ENCODE data around the gene G0S2.
"Not testable (repeated sequence)": the region's sequence is repeated elsewhere in the genome, so short reads cannot be mapped to it uniquely, and the experiment has no call there.

Gene G0S2

DNA sequence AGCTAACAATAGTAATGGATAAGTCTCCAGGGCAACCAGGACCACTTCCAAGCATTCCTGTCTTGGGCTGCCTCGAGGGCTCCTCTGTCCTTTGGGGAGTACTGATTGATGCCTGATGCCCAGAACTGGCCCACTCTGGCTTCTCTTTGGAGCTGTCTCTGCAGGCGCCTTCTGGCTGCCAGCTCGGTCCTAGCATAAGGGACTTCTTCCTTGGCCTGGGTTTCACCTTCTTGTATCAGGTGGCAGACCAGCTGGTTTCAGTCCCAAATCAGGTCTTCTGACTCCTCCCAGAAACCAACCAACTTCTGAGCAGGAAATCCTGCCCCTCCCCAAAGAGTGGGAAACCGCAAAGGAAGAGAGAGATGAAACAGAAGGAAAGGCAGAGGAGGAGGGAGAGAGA, 10.6 kb downstream of the G0S2 start:
- no peak for DNase-seq

DNA sequence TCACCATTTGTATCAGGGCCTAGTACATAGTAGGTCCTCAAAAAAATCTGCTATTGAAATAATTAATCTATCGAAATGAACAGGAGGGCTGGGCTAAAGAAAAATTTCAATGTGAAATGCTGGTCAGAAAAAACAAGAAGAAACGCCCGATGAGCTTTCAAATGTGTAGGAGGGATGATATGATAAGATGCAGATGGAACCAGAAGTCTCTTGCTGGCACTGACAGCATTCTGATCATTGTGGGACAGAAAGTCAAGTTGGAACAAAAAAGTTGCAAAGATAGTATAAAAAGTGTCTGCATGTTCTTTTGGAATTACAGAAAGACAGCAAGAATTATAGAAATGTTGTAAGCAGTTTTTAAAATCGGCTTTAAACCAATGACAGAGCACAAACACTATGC, 11.1 kb downstream of the G0S2 start:
- DNase-seq: no peak

DNA sequence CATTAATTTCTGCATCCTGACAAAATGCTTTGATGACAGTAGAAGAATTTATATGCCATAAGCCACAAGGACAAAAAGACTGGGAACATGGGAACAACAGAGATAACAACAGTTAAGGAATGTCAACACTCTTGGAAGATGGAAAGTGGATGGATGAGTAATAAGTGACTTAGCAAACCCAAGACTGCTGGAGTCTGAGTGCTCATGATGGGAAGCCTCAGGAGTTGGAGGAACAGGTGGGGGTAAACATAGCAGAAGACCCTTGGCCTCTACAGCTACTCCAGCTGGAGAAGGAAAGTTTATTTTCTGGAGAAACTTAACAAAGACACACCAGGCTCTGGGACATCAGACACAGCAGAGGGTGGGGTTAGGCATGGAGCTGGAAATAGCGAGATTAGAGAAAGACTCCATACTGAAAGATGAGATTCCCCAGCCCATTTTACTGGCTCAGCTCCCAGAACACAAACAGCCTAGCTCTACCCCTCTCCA, 13.6 kb downstream of the G0S2 start:
- no peak for DNase-seq

GRCh38 chr1:209689477-209689876, 14.3 kb downstream of the G0S2 start:
- DNase-seq: no peak

DNA sequence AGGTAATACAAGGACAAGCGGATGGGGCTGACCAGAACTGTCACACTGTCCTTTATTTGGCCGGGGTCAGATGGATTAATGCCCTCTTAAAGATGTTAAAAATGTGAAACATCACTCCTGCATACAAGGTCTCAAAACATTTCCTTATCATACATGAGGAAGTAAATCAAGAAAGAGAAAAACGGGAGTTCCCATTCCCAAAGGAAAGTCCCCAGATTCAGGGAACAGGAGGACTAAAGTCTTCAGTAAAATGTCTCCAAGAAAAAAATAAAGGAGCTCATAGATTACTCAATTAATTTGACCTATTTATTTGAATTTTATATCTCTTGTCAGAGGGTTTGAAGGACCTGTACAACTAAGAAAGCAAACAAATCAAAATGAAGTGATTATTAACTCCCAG, 16.0 kb downstream of the G0S2 start:
- no peak for DNase-seq

DNA sequence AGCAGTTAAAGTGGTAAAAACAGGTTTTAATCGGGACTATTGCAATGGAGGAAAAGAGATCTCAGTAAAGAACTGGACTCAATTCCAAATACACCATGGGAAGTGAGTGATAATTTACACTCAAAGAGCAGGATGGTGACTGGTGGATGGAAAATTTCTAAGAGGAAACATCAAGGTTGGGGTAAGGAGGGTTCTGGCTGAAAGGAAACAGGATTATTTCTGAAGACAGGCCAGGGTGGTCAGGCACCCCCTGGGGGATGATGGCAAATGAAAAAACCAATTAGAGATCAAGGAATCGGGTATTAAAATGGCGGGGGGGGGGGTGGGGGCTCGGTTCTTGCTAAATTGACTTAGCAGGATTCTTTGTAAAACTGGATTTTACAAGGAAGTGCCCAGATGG, 17.1 kb downstream of the G0S2 start:
- no peak for DNase-seq

GRCh38 chr1:209692745-209693504, 17.7 kb downstream of the G0S2 start:
- no peak for DNase-seq

GRCh38 chr1:209696673-209697072, 21.5 kb downstream of the G0S2 start:
- DNase-seq: no peak

DNA sequence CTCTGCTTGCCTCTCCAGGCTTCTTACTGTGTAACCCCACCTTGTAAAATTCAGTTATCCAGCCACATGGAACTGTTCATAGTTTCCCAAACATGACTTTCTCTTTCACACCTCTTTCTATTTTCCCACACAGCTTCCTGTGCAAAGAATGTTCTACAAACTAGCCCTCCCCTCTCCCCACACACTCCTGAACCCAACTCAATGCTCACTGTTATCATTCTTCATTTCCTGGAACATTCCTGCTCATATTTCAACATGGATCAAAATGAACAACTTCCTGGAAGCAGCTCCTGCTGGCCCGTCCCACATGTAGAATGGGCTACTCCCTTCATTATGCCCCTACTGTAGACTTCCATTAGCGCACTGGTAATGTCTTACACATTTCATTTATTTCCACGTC, 21.9 kb downstream of the G0S2 start:
- DNase-seq: no peak

DNA sequence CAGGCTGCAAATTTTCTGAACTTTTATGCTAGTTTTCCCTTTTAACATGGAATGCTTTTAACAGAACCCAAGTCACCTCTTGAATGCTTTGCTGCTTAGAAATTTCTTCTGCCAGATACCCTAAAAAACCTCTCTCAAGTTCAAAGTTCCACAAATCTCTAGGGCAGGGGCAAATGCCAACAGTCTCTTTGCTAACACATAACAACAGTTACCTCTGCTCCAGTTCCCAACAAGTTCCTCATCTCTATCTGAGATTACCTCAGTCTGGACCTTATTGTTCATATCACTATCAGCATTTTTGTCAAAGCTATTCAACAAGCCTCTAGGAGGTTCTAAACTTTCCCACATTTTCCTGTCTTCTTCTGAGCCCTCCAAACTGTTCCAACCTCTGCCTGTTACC, 25.5 kb downstream of the G0S2 start:
- not testable (repeated sequence) for DNase-seq

GRCh38 chr1:209702832-209703231, 27.6 kb downstream of the G0S2 start:
- DNase-seq: no peak

DNA sequence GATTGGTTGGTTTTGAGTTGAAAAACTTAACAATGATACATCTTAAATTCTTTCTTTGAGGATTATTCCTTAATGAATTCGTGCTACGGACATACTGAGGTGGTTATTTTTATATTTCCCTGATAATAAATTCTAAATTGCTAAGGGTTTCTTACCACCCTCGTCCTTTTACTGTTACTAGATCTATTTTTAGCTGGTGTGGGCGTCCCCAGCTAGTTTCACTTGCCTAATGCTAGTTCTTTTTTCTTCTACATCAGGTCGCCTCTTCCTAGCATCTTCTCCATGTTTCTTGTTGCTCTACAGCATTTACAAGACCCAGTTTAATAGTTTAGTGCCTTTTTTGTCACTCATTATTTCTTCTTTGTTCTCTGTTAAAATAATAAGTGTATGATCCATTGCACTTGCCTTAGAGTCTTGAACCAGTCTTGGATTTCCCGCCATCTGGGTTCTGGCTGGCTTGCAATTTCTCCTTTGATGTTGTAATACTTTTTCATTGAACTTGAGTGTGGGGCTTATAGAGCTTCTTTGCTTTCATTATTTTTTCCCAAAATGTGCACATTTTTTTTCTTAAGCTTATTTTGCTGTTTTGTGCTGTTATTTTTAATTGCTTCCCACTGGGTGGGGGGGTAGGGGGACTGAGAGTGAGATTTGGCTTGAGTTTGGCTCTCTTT, 28.8 kb downstream of the G0S2 start:
- DNase-seq: no peak

- no peak for DNase-seq
Measured at GRCh38 chr1:209704584-209704983, 29.4 kb downstream of the G0S2 start, which contains the start of gene HSD11B1. Gene HSD11B1 (plus strand): TSS chr1:209704846. CDS start chr1:209704943, 97 bp downstream.

DNA sequence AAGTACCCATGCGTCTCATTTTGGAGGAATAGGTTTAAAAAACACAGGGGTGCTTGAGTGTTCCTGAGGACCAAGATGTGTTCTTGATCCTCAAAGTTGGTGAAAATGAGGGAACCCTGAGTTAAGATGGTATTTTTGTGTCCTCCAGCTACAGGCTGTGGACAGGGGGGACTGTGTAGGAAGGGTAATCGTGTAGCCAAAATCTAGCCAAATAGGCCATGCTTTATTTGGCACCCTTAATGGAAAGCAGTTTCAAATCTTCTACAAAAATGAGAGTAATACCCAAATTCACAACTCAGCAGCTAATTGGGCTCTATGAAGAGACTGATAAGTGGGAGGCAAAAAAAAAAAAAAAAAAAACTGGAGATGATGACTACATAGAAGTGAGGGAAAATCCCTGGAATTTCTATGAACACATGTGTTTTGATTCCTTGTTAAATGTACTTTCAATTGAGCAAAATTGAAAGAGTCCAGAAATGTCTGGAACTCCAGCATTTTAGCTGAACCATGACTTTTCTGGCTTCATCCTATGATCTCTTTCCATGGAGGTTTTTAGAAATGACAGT, 29.9 kb downstream of the G0S2 start:
- DNase-seq: no peak

- DNase-seq: no peak
Measured at GRCh38 chr1:209706622-209707021, 31.4 kb downstream of the G0S2 start.

DNA sequence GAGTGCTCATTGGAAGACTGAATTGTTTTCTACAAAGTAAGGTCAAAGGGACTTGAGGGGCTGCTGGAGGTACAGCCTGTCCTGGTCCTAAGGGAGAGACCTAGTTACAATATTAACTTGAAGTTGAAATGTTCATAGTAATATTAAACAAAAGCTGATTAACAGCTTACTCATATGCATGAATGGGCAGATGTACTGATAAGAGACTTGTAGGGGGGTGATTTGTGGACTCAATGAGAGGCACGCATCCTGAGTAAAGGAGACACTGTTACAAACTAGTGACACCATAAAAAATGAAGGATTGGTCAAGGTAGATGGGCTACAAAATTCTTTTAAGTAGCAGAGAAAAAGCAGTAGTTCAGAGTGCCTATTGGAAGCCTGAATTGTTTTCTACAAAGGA, 32.1 kb downstream of the G0S2 start:
- no peak for DNase-seq

DNA sequence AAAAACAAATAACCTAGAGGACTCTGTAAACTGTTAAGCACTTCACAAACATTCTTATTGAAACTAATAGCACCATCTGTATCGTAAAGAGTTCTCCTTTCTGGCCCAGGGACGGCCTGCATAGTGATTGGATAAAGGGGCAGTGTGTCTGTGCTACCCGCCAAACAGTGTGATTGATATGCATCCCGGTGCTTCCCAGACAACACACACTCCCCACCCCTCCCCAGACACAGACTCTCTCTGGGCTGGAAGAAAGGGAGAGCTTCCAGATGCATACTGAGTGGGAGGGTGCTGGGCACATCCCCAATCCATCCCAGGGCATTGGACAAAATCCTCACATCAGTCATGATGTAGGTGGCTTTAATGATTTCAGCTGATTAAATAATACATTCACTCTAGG, 33.1 kb downstream of the G0S2 start:
- no peak for DNase-seq

GRCh38 chr1:209710093-209710492, 34.9 kb downstream of the G0S2 start:
- DNase-seq: no peak

- DNase-seq: no peak
Measured at GRCh38 chr1:209710847-209711246, 35.6 kb downstream of the G0S2 start.

- DNase-seq: no peak
Measured at GRCh38 chr1:209714338-209714737, 39.1 kb downstream of the G0S2 start.

DNA sequence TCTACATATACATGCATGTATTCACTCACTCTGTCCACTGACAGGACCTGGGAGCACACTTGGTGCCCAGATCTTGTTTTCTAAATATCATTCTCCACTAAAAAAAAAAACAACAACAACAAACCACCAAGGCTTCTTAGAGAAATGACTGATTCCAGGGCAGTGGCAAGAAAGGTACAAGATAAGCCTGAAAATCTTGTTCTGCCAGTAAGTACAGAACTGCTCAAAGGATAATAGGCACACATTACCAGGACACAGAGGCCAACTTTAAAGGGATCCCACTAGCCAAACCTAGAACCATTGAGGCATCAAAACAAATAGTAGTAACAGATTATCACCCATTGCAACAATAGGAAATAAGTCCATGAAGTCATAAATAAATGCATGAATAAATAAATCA, 40.1 kb downstream of the G0S2 start:
- no peak for DNase-seq

DNA sequence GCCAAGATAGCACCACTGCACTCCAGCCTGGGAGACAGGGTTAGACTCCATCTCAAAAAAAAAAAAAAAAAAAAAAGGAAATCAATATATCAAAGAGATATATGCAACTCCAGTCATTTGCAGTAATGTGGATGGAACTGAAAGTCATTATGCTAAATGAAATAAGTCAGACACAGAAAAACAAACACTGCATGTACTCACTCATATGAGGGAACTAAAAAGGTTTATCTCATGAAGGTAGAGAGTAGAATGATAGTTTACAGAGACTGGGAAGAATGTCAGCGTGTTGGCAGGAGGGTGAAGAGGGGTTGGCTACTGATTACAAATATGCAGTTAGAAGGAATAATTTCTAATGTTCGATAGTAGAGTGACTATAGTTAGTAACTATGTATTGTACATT, 42.6 kb downstream of the G0S2 start:
- no peak for DNase-seq

- no peak for DNase-seq
Measured at GRCh38 chr1:209720326-209720725, 45.1 kb downstream of the G0S2 start.

GRCh38 chr1:209720826-209721225, 45.6 kb downstream of the G0S2 start:
- DNase-seq: no peak

Measured in cortex of kidney (tissue), 1 donor.